Measurements from ENCODE around the gene MYL5.

Gene MYL5

GRCh38 chr4:674172-675035, at the start of gene MYL5, which contains the start of gene ATP5ME:
MYL5 (plus strand) TSS chr4:674542; CDS start chr4:678027, 3,485 bp downstream.
ATP5ME (minus strand) TSS chr4:674276; CDS start chr4:674247, 29 bp downstream.
- Mint-ChIP-seq H3K4me1 (peaks cover 46% of the 10 kb centered on the region), H3K9me3 (no peaks in the 10 kb centered on the region), H3K36me3 (peaks cover 27% of the 10 kb centered on the region), H3K27me3 (no peaks in the 10 kb centered on the region), H3K27ac (peak within 1 kb of the TSS; percentile 90), H3K4me3 (peak within 1 kb of the TSS; percentile 89)
- ATAC-seq: peak; percentile 89

- no peak for ATAC-seq
- Mint-ChIP-seq H3K27me3 (peaks cover 64% of the 10 kb centered on the region), H3K27ac (no peak within 1 kb of the TSS), H3K4me3 (no peak within 1 kb of the TSS), H3K36me3 (no peaks in the 10 kb centered on the region), H3K9me3 (no peaks in the 10 kb centered on the region), H3K4me1 (no peaks in the 10 kb centered on the region)
Measured at GRCh38 chr4:624705-625590, 49.4 kb upstream of the MYL5 start, which contains the start of gene PDE6B. PDE6B (plus strand) TSS chr4:625573; CDS start chr4:625627, 54 bp downstream.

- H3K36me3 Mint-ChIP-seq: no peaks in the 10 kb centered on the region
- ATAC-seq: no peak
- H3K27ac Mint-ChIP-seq: no peak overlapping the region
- H3K27me3 Mint-ChIP-seq: peaks cover 60% of the 10 kb centered on the region
- no peak overlapping the region for H3K4me3 Mint-ChIP-seq
- H3K4me1 Mint-ChIP-seq: no peaks in the 10 kb centered on the region
- H3K9me3 Mint-ChIP-seq: no peaks in the 10 kb centered on the region
Measured at GRCh38 chr4:625631-626161, 48.6 kb upstream of the MYL5 start.

- Mint-ChIP-seq H3K9me3 (peaks cover 5% of the 10 kb centered on the region), H3K4me3 (no peak overlapping the region), H3K4me1 (no peaks in the 10 kb centered on the region), H3K36me3 (no peaks in the 10 kb centered on the region), H3K27me3 (peaks cover 53% of the 10 kb centered on the region), H3K27ac (no peak overlapping the region)
- ATAC-seq: no peak
Measured at GRCh38 chr4:626201-627091, 47.9 kb upstream of the MYL5 start.

- Mint-ChIP-seq H3K4me1 (no peaks in the 10 kb centered on the region), H3K27ac (no peak overlapping the region), H3K4me3 (no peak overlapping the region), H3K27me3 (peaks cover 47% of the 10 kb centered on the region), H3K9me3 (peaks cover 10% of the 10 kb centered on the region), H3K36me3 (no peaks in the 10 kb centered on the region)
- ATAC-seq: no peak
Measured at GRCh38 chr4:627347-628125, 46.8 kb upstream of the MYL5 start.

- Mint-ChIP-seq H3K36me3 (no peaks in the 10 kb centered on the region), H3K27me3 (peaks cover 47% of the 10 kb centered on the region), H3K9me3 (peaks cover 14% of the 10 kb centered on the region), H3K4me3 (no peak overlapping the region), H3K27ac (no peak overlapping the region), H3K4me1 (no peaks in the 10 kb centered on the region)
- no peak for ATAC-seq
Measured at GRCh38 chr4:628311-628741, 46.0 kb upstream of the MYL5 start.

- peaks cover 14% of the 10 kb centered on the region for H3K9me3 Mint-ChIP-seq
- H3K36me3 Mint-ChIP-seq: no peaks in the 10 kb centered on the region
- H3K4me3 Mint-ChIP-seq: no peak overlapping the region
- peaks cover 46% of the 10 kb centered on the region for H3K27me3 Mint-ChIP-seq
- no peak for ATAC-seq
- no peaks in the 10 kb centered on the region for H3K4me1 Mint-ChIP-seq
- no peak overlapping the region for H3K27ac Mint-ChIP-seq
Measured at GRCh38 chr4:628821-629635, 45.3 kb upstream of the MYL5 start.

GRCh38 chr4:629636-629914, 44.8 kb upstream of the MYL5 start:
- H3K4me1 Mint-ChIP-seq: no peaks in the 10 kb centered on the region
- H3K27me3 Mint-ChIP-seq: peaks cover 40% of the 10 kb centered on the region
- H3K36me3 Mint-ChIP-seq: no peaks in the 10 kb centered on the region
- H3K27ac Mint-ChIP-seq: no peak overlapping the region
- no peak overlapping the region for H3K4me3 Mint-ChIP-seq
- H3K9me3 Mint-ChIP-seq: peaks cover 14% of the 10 kb centered on the region
- ATAC-seq: no peak

GRCh38 chr4:629915-630641, 44.3 kb upstream of the MYL5 start:
- Mint-ChIP-seq H3K4me3 (no peak overlapping the region), H3K27me3 (peaks cover 39% of the 10 kb centered on the region), H3K4me1 (no peaks in the 10 kb centered on the region), H3K9me3 (peaks cover 14% of the 10 kb centered on the region), H3K27ac (no peak overlapping the region), H3K36me3 (no peaks in the 10 kb centered on the region)
- no peak for ATAC-seq

- H3K9me3 Mint-ChIP-seq: peaks cover 16% of the 10 kb centered on the region
- ATAC-seq: no peak
Measured at GRCh38 chr4:630656-631055, 43.7 kb upstream of the MYL5 start.

GRCh38 chr4:632196-632790, 42.0 kb upstream of the MYL5 start:
- H3K4me1 Mint-ChIP-seq: no peaks in the 10 kb centered on the region
- peaks cover 40% of the 10 kb centered on the region for H3K27me3 Mint-ChIP-seq
- H3K27ac Mint-ChIP-seq: no peak overlapping the region

More at GRCh38 chr4:630656-631055, 43.7 kb upstream of the MYL5 start:
- Mint-ChIP-seq H3K27ac (no peak overlapping the region), H3K4me1 (no peaks in the 10 kb centered on the region), H3K36me3 (no peaks in the 10 kb centered on the region), H3K27me3 (peaks cover 40% of the 10 kb centered on the region), H3K4me3 (no peak overlapping the region)

GRCh38 chr4:632926-633325, 41.4 kb upstream of the MYL5 start:
- ATAC-seq: no peak
- no peaks in the 10 kb centered on the region for H3K4me1 Mint-ChIP-seq
- peaks cover 40% of the 10 kb centered on the region for H3K27me3 Mint-ChIP-seq

More at GRCh38 chr4:632196-632790, 42.0 kb upstream of the MYL5 start:
- no peak overlapping the region for H3K4me3 Mint-ChIP-seq
- no peak for ATAC-seq
- peaks cover 16% of the 10 kb centered on the region for H3K9me3 Mint-ChIP-seq
- no peaks in the 10 kb centered on the region for H3K36me3 Mint-ChIP-seq

More at GRCh38 chr4:632926-633325, 41.4 kb upstream of the MYL5 start:
- Mint-ChIP-seq H3K9me3 (peaks cover 16% of the 10 kb centered on the region), H3K4me3 (no peak overlapping the region), H3K27ac (no peak overlapping the region), H3K36me3 (no peaks in the 10 kb centered on the region)
